Left kidney (tissue), 2 donors: ENCODE results near the gene DMRTA1. TPM values are rescaled to one million over a fixed set of nuclear protein-coding genes. Genes with fewer than 3 reads are reported as not detected.
"Not testable (repeated sequence)": the region's sequence is repeated elsewhere in the genome, so short reads cannot be mapped to it uniquely, and the experiment has no call there.

ENCODE experiments used
- DNase-seq: peaks from one replicate; pipeline ENCODE4 v3.0.0-alpha.2; 2013
- polyA plus RNA-seq: library from polyadenylated mRNA; unstranded; fragments of 120-200 nt; gene quantifications from one replicate; pipeline ENCODE4 v1.2.1, GENCODE V29; 2013; ENCODE audit not compliant: insufficient read length

Gene DMRTA1
- polyA plus RNA-seq, 1 donor, result 1.4 TPM

- DNase-seq, result no peak
These were observed 7.4 kb downstream of the DMRTA1 start for GRCh38 chr9:22454016-22454415.

GRCh38 chr9:22455181-22455580, 8.6 kb downstream of the DMRTA1 start:
- no peak for DNase-seq

- DNase-seq, result no peak
These were observed 10.8 kb downstream of the DMRTA1 start for GRCh38 chr9:22457448-22457847.

- DNase-seq, result no peak
These were observed 16.6 kb downstream of the DMRTA1 start for GRCh38 chr9:22463205-22463604.

- DNase-seq, result peak; percentile 38
These were observed 23.4 kb downstream of the DMRTA1 start for GRCh38 chr9:22469928-22470544.

- DNase-seq, result no peak
These were observed 34.9 kb downstream of the DMRTA1 start for GRCh38 chr9:22481566-22481965.

- no peak for DNase-seq
These were observed 37.0 kb downstream of the DMRTA1 start for GRCh38 chr9:22483528-22484070.

- not testable (repeated sequence) for DNase-seq
These were observed 49.6 kb downstream of the DMRTA1 start for GRCh38 chr9:22496197-22496596.
